ENCODE measurements around the gene DIDO1.

DNA sequence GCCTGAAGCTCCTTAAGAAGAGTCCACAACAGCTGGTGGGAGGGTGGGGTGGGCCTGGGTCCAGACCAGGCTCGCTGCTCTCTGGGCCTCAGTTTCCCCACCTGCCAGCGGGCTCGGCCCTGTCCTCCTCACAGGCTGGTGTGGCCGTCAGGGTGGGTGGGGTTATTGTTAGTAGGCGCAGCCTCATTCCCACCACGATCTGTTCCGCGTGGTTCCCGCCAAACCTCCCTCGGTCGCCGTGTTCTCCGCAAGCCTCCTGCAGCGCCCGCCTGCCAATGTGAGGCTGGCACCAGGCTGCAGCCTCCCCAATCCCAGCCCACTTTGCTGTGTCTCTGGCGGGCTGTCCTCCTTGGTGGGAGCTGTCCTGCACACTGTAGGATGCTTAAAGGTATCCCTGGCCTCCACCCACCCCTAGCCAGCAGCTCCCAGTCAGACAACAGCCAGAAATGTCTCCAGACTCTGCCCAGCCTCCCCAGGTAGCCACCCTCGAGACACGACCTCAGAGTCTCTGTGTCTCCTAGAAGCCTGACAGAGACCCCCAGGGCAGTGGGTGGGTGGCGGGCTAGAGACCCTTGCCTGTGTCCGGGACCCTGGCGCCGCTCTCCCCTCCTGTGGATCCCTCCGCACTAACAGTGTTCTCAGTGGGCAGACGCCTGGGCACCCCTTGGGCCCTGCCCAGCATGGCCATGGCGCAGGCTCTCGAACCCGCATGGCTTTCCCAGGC, 41.5 kb upstream of the DIDO1 start:
- no peak for TF ChIP-seq POLR2A (IDR thresholded peaks at IDR 0.05; ENCODE audit: low read length)
- no peak for TF ChIP-seq GATA1 (IDR thresholded peaks at IDR 0.05; ENCODE audit: low read depth, low read length)

Data from erythroblast (primary cell).